Measurements from ENCODE around the gene RPS14. TPM values are rescaled to one million over a fixed set of nuclear protein-coding genes. Genes with fewer than 3 reads are reported as not detected.

RPS14 gene
- total RNA-seq, 1 donor from 2014 or later = 2,586 TPM

GRCh38 chr5:150461231-150461630 lies 11.7 kb upstream of the RPS14 start:
- Mint-ChIP-seq H3K4me1 (peaks cover 15% of the 10 kb centered on the region), H3K36me3 (no peaks in the 10 kb centered on the region), H3K27me3 (ENCODE audit: low read depth) (no peaks in the 10 kb centered on the region), H3K27ac (no peak overlapping the region), H3K4me3 (no peak overlapping the region), H3K9me3 (no peaks in the 10 kb centered on the region)
- TF ChIP-seq CTCF (IDR thresholded peaks at IDR 0.05; ENCODE audit: unreplicated experiment) = no peak
- DNase-seq (ENCODE audit: low spot score in 2 of 2, unreplicated experiment in 2 of 2) = no peak

GRCh38 chr5:150460781-150461180 lies 11.2 kb upstream of the RPS14 start:
- no peaks in the 10 kb centered on the region for H3K9me3 Mint-ChIP-seq
- H3K4me1 Mint-ChIP-seq = peaks cover 15% of the 10 kb centered on the region
- H3K36me3 Mint-ChIP-seq = no peaks in the 10 kb centered on the region
- no peaks in the 10 kb centered on the region for H3K27me3 Mint-ChIP-seq (ENCODE audit: low read depth)
- TF ChIP-seq CTCF (IDR thresholded peaks at IDR 0.05; ENCODE audit: unreplicated experiment) = no peak
- no peak for DNase-seq (ENCODE audit: low spot score in 2 of 2, unreplicated experiment in 2 of 2)
- no peak overlapping the region for H3K4me3 Mint-ChIP-seq
- H3K27ac Mint-ChIP-seq = peak overlapping the region; percentile 40

- Mint-ChIP-seq H3K9me3 (no peaks in the 10 kb centered on the region), H3K4me1 (peaks cover 8% of the 10 kb centered on the region), H3K27me3 (ENCODE audit: low read depth) (no peaks in the 10 kb centered on the region), H3K4me3 (peak overlapping the region; percentile 37), H3K27ac (no peak overlapping the region), H3K36me3 (no peaks in the 10 kb centered on the region)
- peak; percentile 88 for TF ChIP-seq CTCF (IDR thresholded peaks at IDR 0.05; ENCODE audit: unreplicated experiment)
- peak; percentile 72 to 96 for DNase-seq (ENCODE audit: low spot score in 2 of 2, unreplicated experiment in 2 of 2)
Measured at GRCh38 chr5:150458802-150459557, 9.4 kb upstream of the RPS14 start.

- Mint-ChIP-seq H3K36me3 (no peaks in the 10 kb centered on the region), H3K27ac (peak overlapping the region; percentile 45), H3K4me1 (peaks cover 8% of the 10 kb centered on the region), H3K9me3 (no peaks in the 10 kb centered on the region), H3K4me3 (no peak overlapping the region), H3K27me3 (ENCODE audit: low read depth) (no peaks in the 10 kb centered on the region)
- no peak for TF ChIP-seq CTCF (IDR thresholded peaks at IDR 0.05; ENCODE audit: unreplicated experiment)
- no peak for DNase-seq (ENCODE audit: low spot score in 2 of 2, unreplicated experiment in 2 of 2)
Measured at GRCh38 chr5:150457562-150458240, 8.2 kb upstream of the RPS14 start.

- no peaks in the 10 kb centered on the region for H3K9me3 Mint-ChIP-seq
- no peaks in the 10 kb centered on the region for H3K27me3 Mint-ChIP-seq (ENCODE audit: low read depth)
- H3K4me3 Mint-ChIP-seq = no peak overlapping the region
- peaks cover 8% of the 10 kb centered on the region for H3K4me1 Mint-ChIP-seq
- no peak for DNase-seq (ENCODE audit: low spot score in 2 of 2, unreplicated experiment in 2 of 2)
- no peak overlapping the region for H3K27ac Mint-ChIP-seq
- no peak for TF ChIP-seq CTCF (IDR thresholded peaks at IDR 0.05; ENCODE audit: unreplicated experiment)
- no peaks in the 10 kb centered on the region for H3K36me3 Mint-ChIP-seq
Measured at GRCh38 chr5:150457121-150457520, 7.6 kb upstream of the RPS14 start.

All from mesothelial cell of epicardium (in vitro differentiated cells).